RPMI8226 (cell line): ENCODE data around the gene CDHR2.
A peak's percentile ranks its signal among the peaks of the same experiment; 100 is the strongest.

Experiments used
- DNase-seq: peaks from one replicate; pipeline ENCODE4 v3.0.0-alpha.2; 2015

CDHR2 gene

DNA sequence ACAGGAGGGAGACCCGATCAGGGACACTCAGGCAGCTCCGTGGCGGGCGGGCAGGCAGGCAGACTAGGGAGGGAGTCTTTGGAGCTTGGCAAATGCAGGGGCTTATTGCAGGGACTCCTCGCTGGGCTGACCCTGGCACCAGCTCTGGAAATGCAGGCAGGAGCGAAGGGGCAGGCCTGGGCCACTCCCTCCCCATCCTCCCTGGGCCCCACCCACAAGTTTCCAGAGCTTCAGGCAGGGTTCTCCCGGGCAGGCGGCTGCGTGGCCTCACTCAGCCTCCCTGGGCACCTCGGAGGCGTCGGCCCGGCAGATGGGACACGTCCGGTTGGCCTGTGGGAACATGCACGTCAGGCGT, 20.4 kb upstream of the CDHR2 start:
- DNase-seq: no peak

DNA sequence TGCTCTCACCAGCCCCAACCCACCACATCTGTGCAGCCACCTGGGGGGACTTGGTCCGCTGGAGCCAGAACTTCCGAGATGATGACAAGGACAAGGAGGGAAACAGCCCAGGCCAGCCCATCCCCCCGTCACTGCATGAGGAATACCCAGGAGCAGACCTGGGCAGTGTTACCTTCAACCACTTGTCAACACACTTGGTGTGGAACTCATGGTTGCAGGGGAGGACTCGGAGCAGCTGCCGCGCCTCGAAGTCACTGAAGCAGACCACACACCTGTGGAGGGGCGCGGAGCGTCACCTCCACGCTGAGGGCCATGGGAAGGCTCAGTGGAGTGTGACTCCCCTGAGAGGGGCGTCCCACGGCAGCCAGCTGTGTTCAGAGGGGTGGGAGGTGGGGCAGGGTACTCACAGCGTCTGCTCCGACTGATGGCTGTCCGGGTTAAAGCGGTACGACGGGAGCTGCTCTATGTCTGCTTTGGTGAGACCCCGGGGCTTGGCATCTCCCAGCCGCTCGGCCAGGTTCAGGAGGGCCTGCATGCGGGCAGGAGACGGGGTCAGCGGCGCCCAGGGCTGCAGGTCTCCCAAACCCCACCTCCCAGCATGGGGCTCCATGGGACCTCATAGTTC, 19.9 kb upstream of the CDHR2 start:
- DNase-seq: no peak

DNA sequence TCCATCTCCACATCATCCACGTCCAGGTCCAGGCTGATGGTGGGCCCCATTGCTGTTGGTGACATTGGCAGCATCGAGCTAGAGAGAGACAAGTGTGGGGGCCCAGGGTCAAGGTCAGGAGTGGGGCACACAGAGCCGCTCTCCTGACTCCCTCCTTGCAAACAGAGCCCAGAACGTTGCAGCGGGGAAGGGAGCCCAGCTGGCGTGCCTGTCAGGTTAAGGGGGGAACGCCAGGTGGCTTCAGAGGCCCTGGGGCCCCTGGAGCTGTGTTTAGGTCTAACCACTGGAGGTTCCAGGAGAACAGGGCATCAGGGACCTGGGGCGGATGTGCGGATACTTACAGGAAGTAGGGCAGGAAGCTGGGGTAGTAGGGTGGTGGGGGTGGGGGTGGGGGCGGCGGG, 19.4 kb upstream of the CDHR2 start:
- no peak for DNase-seq

DNA sequence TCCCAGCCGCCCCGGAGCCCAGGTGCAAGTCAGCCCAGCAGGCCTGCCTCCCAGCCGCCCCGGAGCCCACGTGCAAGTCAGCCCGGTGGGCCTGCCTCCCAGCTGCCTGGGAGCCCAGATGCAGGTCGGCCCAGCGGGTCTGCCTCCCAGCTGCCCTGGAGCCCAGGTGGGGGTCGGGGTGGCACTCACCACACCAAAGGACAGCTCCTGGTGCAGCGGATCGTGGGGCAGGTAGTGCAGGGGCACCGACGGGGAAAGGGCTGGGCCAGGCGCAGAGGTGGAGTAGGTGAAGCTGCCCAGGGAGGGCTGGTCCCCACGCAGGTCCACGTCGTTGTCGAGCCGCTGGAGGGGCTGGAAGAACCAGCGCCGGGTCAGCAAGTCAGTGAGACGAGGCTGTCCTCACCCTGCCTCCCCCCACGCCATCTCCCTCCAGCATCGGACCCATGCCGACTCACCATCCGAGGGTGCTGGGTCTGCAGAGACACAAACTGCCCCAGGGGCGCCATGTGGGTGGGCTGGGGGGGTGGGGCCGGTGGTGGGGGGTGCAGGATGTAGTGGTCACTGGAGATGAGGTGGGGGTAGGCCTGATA, 18.7 kb upstream of the CDHR2 start:
- no peak for DNase-seq

DNA sequence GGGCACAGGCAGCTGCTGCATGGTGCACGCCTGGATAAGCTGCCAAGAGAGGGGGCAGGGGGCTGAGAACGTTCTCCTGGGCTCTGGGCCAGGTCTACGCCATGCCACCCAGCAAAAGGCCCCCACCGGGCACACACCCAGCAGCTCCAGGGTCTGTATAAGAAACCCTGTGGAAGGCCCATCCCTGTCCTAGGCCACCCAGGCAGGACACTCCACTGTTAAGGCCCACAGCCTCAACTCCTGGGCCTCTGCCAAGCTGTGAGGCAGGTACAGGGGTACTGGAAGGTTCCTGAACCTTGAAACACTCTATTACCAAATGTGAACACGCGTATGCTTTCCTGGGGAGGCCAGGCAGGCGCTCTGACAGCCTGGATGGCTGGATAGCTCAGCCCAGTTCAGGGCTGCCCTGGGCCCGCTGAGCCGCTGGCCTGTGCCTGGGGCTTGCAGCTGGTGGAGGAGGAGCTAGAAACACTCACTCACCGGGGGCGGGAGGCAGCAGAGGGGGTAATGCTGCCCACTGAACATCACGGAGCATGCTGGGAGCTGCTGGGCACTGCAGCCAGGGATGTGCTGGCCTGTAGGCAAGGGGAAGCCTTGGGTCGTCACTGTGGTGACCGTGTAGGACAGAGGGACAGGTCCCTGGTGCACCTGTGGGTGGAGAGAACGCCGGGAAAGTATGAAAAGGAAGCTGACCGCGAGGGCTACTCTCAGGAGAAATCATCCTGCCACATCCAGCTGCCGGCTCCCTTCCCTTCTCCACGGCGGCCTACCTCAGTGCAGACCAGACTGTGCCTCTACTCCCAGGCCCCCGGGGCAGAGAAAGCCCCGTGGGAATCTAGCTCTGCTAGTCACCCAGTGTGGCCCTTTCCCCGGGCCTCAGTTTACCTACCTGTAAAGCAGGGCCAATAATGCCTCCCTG, 17.9 kb upstream of the CDHR2 start:
- DNase-seq: no peak

DNA sequence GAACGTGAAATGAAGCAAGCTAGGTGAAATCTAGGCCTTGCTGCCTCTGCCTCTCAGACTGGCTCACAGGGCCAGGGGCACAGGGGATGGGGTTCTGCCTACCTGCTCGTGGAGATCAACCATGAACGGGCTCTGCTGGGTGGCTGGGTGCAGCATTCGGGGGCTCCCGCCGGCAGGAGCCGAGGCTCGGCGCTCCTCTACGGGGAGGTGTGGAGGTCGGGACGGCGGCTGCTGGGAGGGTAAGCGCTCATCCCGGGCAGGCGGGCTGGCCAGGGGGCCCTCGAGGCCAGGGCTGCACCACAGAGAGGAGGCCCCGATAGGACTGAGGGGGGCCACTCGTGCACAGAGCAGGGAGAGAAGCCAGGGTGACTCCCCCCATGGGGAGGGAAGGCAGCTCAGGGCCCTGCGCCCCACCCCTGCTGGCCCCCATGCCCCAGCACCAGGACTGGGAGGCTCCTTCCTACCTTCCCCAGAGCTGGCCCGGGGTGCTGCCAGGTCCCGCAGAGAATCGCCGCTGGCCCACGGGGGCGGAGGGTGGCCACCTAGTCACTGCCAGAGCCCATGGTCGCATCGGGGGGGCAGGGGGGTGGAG, 17.1 kb upstream of the CDHR2 start:
- DNase-seq: no peak

DNA sequence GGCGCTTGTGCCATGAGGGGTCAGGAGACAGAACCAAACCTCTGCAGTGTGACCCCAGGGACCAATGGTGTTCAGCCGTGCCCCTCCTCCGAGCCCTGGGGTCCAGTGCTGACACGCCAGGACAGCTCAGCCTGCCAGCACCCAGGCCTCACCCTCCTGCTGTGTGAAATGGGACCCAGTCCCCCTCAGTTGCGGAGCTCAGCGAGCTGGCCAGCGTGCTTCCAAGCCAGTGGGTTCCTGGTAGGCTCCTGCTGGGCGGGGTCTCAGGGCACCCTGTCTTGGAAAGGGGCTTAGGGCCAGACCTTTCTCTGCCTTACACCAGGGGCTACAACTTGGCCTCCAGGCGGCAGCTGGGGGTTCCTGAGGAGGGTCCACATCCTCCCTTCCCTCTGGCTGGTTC, 16.3 kb upstream of the CDHR2 start:
- DNase-seq: no peak

DNA sequence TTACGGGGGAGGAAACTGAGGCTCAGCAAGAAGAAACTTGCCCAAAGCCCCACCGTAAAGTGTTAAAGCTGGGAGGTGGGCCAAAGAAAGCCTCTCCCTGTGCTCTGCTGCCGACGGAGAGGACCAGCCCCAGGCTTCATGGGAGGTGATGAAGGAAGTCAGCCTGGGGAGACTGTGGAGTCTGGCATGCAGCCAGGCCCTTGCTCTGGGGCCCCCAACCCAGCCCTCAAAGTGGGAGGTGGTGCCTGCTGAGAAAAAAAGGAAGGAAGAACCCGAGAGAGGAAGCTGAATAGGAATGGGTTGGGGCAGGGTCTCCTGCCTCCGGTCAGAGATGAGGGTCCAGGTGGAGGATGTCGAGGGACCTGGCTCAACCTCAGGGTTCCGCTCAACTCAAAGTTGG, 15.8 kb upstream of the CDHR2 start:
- DNase-seq: no peak

DNA sequence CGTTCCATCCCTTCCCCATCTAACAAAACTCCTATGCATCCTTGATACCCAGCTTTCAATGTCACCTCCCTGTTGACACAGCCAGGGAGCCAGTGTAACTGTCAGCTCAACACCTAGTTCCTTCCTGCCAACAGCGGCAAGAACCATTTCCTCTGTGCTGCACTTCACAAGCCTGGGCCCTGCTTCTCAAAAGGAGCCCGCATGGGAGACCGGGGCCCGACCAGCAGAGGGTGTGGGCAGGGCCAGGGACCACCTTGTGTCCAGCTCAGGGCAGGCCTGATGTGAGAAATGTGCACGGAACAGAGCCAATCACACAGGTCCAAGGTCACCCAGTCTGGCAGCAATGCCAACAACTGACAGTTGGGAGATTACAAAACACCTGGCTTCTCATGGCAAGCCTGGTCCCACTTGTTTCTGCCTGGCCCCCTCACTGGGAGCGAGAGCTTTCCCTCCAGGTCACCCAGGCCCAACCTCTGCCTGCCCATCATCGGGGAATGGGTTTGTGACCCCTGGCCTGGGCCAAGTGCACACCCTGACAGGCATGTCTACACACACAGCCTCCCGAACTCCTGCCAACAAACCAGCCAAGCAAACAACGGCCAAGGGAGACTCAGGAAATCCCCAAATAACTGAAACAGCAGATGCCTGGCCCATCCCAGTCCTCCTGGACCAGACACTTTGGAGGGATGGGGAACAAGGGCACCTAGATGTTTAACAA, 15.1 kb upstream of the CDHR2 start:
- peak; percentile 18 for DNase-seq

DNA sequence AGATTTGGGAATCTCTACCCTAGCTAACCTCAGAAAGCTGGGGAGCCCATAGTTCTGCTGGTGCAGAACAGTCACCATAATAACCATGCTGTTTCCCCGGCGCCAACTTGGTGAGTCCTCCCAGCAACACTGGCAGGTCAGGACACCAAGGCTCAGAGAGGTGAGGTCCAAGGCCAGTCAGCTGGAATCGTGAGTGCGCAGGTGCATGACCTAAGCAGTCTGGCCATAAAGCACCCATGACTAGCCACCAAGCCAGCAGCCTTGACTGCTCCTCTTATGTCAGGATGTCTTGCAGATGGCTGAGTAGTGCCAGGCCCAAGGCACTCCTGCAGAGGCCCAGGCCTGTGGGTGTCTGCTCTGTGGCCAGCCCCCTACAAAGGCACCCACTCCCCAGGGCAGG, 14.5 kb upstream of the CDHR2 start:
- no peak for DNase-seq

DNA sequence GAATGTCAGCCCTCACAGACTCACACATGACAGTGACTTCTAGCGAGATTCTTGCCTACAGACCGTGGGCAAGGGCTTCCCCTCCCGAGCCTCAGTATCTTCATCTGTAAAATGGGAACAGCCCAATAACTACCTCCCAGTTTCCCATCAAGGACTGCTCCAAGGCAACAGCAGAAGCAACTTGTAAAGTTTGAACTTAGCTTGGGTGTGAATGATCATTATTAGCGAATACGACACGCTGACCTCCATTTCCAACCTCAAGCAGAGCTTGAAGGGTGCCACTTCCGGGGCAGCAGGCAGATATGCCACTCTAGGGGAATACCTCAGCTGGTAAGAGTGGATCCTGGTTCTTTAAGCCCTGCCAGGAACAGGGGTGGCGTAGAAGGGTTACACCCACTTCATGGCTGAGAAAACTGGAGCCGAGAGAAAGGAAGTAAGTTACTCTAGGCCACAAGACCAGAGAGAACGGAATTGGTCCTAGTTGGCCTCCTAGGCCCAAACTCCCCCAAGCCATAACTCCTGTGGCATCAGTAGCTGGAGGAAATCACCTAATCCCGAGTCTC, 14.0 kb upstream of the CDHR2 start:
- DNase-seq: peak; percentile 56

DNA sequence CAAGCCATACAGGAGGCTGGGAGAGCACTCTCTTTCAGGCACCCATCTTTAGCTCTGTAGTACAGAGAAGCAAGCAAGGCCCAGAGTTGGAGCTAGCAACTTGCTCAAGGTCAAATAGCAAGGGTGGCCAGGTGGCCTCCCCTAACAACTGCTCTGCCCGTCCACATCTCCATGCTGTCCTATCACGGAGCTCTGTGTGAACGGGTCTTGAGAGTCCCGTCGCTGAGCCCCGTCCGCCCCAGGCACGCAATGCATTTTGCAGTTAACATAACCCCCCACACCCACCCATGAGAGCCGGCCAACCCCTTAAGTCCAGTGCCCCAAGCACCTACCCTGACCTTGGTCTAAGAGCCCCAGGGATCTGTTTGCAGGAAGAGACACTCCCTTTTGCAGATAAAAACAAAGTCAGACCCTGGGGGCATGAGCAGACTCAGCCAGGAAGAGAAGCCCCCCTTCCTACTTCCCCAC, 13.4 kb upstream of the CDHR2 start:
- DNase-seq: peak; percentile 41

DNA sequence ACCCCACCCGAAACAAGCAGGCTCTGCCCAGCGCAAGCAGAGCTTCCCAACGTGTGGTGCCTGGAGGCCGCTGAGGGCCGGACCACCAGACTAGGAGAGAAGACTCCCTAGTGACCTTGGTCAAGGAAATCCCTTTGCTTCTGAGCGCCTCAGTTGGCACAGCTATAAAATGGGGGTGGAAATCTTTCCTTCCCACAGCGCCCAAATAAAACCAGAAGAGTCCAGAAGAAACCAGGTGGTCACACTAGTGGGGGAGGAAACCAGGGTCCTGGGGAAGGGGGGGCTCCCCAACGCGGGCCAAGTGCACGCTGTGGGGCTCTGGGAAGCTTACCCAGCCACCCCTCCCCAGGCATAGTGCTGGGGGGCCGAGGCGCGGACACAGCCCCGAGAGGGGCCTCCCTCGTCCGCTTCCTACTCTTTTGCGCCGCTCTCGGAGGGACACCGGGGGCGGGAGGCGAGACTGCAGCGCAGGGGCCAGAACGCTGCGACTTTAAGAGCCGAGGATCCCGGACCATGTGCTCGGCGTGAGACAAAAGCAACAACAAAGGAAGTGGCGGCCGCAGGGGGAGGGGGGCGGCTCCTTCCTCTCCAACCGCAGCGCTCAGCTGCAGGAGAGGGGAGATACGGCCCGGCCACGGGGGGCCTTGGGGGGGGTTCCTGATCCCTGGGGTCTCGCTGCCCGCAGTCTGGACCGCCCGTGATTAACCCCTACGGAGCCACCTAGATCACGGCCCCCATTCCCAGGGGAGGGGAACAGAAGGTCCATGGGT, 12.8 kb upstream of the CDHR2 start:
- peak; percentile 88 for DNase-seq

DNA sequence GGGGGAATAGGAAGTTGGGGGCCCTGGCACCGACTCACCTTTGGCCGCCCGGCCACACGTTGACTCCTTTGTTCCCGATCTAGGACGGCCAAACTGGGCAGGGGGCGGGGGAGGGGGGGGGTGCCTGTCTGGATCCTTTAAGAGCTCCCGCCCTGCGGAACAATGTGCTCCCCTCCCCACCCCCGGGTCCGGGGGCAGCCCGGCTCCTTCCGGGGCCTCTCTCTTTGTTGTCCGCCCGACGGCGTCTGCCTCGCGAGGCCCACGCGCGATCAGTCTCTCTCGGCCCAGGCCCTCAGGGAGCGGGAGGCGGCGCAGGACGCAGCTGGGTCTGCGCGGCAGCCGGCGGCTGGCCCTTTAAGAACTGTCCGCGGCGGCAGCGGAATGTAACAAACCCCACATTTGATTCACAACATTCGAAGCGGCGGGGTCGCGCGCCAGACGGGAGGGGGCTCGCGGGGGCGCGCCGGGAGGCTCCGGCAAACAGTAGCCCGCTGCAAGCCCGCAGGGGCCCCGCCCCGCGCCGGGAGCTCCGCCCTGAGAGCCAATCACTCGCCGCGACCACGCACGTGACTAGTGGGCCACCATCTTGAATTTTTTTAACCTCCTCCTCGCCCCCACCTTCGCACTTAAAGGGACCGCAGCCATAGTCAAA, 12.1 kb upstream of the CDHR2 start, which contains the start of gene RNF44:
RNF44 (minus strand) TSS at position 501 of the 652 bp plus-strand sequence. CDS start 4,930 bp downstream, outside the sequence.
- peak; percentile 97 for DNase-seq

DNA sequence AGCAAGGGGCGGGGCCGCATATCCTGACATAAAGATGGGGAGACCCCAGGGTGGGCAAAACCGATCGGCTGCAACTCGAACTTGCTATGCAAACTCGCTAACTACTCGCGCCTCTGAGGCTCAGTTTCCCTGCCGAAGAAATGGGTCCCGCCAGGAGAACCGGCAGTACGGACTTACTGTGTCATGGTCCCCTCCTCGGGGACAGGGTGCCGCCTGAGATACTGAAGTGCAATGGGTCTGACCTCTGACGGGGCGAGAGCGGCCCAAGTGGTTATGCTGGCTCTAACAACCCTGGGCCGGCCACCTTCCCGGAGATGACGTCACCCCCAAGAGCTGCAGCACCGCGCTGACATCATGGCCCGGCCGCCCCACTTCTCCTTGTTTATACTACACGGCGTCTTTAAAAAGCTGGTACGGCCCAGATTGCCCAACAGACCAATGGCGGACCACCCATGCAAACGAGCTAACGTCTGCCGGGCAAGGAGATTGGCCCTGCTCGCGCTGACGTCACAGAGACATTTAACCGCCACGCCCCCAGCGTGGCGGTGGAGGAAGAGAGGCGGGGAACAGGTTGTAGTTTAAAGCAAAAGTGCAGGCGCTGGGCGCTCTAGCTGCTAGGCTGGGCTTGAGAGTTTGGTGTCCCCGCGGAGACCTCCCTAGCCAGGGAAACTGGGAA, 11.4 kb upstream of the CDHR2 start:
- DNase-seq: peak; percentile 99

DNA sequence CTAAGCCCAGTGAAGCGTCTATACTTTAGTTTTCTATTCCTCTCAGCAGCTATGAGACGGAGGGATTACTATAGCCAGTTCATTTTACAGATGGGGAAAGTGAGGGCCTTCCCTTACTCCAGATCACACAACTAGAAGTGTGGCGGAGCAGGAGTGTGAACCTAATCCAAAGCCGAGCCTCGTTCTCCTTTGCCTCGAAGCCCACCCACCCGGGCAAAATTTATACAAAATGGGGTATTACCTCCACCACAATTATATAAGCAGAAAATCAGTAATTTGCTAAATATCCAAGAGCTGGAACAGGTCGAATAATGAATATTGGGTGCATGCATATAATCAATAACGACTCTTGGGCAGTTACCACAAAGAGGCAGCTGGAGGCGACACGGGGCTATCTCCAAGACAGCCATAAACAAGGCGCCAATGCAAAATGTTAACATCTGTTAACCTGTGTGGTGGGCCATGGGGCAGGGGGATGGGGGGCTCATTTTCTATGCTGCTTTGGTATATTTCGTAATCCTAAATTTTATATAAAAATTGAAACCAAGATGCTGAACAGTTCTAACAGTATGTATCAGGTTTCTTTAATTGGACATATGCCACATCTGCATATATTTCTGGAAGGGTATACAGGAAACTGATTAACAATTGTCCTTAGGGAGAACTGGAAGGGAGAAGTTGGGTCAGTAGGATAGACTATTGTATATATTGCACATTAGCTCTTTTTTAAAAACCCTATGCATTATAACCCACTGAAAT, 10.7 kb upstream of the CDHR2 start:
- peak; percentile 26 for DNase-seq

DNA sequence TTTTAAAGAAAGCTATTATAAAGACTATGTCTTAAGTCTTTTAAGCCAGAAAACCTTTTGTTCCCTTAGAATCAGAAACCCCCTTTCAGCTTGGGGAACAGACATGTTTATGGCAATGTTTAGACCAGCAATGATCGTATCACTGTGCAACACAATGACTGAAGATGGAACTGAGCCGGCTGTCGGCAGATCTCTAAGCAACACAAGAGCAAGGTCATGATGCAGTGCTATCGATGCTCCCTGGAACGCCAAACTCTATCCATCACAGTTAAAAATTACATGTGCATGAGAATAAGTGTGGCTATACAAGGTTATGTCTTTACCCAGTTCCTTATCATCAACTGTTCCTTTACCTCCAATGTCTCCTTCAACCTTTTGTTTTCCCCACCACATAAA, 10.2 kb upstream of the CDHR2 start:
- DNase-seq: no peak

DNA sequence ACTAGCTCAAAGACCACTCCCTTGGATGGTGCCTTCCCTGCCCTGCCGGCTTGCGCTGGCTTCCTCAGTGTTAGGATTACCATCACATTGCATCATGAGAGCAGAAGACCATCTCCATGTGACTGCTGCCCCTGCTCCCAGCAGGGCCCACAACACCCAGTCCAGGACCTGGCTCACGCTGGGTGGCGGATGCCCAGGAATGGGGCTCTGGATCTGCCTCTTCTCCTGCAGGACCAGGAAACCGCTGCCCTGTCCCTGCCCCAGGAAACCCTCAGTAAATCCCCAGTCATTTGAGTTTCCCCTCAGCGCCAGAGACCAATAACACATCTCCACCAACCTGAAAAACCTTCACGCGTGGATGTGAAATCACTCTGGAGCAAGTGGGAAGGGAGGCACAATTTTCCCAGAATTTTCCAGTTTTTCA, 8.7 kb upstream of the CDHR2 start:
- no peak for DNase-seq

DNA sequence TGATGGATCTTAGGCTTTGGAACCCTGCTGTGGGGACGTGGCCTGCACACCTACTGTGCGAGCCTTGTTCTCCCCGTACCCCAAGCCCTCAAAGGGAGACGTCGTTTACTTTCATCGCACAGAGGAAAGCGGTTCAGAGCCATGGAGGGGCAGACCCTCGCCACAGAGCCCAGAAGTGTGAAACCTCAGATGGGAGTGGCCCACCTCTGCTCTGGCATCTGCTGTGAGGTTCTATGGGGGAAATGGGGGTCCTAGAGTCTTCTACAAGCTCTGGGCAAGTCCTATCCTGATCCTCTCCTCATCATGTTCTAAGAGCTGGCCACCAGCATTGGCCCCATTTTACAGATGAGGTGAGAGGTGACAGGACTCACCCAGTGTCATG, 8.2 kb upstream of the CDHR2 start:
- DNase-seq: no peak
